ENCODE data around the gene PVALEF. TPM values are rescaled to one million over a fixed set of nuclear protein-coding genes. Genes with fewer than 3 reads are reported as not detected.
"Not testable (repeated sequence)": the region's sequence is repeated elsewhere in the genome, so short reads cannot be mapped to it uniquely, and the experiment has no call there.

Gene PVALEF
- total RNA-seq, 1 donor from 2014 or later: not detected

DNA sequence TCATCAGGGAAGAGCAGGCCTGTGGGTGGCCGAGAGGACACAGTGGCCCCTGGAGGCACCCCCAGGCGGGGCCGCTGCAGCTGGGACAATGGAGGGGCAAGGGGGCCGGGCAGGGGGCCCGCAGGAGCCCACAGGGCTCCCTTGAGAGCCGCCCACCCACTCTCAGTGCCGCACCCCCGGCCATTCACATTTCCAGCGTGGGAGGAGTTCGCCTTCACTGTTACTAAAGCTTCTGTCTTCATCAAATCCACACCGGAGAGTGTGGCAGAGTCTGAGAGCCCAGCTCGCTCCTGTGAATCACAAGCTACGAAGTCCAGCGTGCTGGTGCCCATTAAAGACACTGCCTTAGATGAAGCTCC, 20.9 kb upstream of the PVALEF start:
- no peaks in the 10 kb centered on the region for H3K36me3 Mint-ChIP-seq (ENCODE audit: low read depth)
- no peaks in the 10 kb centered on the region for H3K9me3 Mint-ChIP-seq
- H3K4me3 Mint-ChIP-seq: no peak overlapping the region
- no peak overlapping the region for H3K27ac Mint-ChIP-seq
- H3K4me1 Mint-ChIP-seq: no peaks in the 10 kb centered on the region
- intact Hi-C loops (cut with micrococcal nuclease): no loop called here
- no peak for DNase-seq
- H3K27me3 Mint-ChIP-seq: no peaks in the 10 kb centered on the region

DNA sequence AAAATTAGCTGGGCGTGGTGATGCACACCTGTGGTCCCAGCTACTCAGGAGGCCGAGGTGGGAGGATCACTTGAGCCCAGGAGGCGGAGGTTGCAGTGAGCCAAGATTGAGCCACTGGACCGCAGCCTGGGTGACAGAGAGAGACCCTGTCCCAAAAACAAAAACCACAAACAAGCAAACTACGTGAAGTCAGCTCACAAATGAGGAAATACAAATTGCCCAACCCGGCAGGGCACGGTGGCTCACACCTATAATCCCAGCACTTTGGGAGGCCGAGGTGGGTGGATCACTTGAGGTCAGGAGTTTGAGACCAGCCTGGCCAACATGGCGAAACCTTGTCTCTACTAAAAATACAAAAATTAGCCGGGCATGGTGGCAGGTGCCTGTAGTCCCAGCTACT, 19.1 kb upstream of the PVALEF start:
- H3K9me3 Mint-ChIP-seq; intact Hi-C loops (cut with micrococcal nuclease); H3K27me3 Mint-ChIP-seq; H3K27ac Mint-ChIP-seq; DNase-seq; H3K4me1 Mint-ChIP-seq; H3K36me3 Mint-ChIP-seq (ENCODE audit: low read depth); H3K4me3 Mint-ChIP-seq: not testable (repeated sequence)

DNA sequence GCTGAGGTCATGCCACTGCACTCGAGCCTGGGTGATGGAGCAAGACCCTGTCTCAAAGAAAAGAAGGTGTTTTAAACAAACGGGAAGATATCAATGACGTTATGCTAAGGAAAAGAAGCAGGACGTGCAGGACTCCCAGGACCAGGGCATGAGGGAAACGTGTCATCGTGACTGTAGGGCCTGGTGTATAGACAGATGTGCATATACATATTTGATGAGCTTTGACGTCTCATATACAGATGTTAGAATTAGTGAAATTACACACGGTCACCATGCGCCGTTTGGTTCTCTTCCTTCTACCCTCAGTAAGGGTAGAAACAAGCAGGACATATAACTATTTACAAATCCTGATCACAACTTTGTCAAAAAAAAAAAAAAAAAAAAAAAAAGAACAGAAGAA, 17.6 kb upstream of the PVALEF start:
- DNase-seq: no peak
- Mint-ChIP-seq H3K4me3 (no peak overlapping the region), H3K27me3 (peaks cover 2% of the 10 kb centered on the region), H3K9me3 (no peaks in the 10 kb centered on the region), H3K36me3 (ENCODE audit: low read depth) (no peaks in the 10 kb centered on the region), H3K27ac (no peak overlapping the region), H3K4me1 (no peaks in the 10 kb centered on the region)
- intact Hi-C loops (cut with micrococcal nuclease): no loop called here

DNA sequence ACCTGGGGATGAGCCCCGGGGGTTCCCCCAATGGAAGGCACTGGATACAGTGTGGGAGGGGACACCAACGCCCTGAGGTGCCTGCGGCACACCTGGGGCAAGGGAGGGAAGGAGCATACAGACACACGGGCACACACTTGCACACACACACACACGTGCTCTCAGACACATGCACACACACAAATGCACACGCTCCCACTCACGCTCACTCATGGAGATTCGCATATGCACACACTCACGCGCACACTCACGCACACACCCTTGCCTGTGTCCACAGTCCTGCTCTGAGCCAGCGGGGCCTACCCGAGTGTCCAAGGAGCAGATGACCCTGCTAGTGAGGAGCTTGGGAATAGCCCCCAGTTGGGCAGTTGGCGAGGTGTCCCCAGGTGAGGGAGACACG, 16.7 kb upstream of the PVALEF start:
- Mint-ChIP-seq H3K4me1 (no peaks in the 10 kb centered on the region), H3K9me3 (no peaks in the 10 kb centered on the region), H3K36me3 (ENCODE audit: low read depth) (no peaks in the 10 kb centered on the region), H3K27me3 (peaks cover 2% of the 10 kb centered on the region), H3K4me3 (no peak overlapping the region), H3K27ac (no peak overlapping the region)
- intact Hi-C loops (cut with micrococcal nuclease): no loop called here
- no peak for DNase-seq

DNA sequence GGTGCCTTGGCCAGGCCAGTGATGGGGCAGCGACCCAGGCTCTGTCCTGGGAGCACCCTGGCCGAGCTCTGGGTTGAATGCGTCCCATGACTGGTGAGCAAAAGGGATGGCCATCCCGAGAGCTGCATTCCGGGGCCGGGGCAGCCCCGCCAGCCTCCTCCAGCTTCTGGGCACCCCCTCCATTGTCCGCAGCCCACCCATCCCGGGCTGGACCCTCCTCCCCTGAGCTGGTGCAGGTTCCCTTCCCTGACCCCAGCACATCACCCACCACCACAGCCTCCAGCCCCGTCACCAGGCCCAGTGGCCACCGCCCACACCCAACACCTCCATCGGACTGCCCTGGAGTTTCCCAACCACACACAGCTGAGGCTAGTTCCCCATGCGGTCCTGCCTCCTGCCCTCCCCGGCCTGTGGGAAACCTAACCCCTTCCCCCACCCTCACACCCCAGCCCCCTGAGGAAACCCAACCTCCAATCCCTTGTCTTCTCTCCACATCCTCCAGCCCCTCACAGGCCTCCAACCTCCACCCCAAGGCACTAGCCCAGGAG, 16.2 kb upstream of the PVALEF start:
- Mint-ChIP-seq H3K4me1 (no peaks in the 10 kb centered on the region), H3K36me3 (ENCODE audit: low read depth) (no peaks in the 10 kb centered on the region), H3K4me3 (no peak overlapping the region), H3K27ac (no peak overlapping the region), H3K27me3 (peaks cover 2% of the 10 kb centered on the region), H3K9me3 (no peaks in the 10 kb centered on the region)
- intact Hi-C loops (cut with micrococcal nuclease): no loop called here
- DNase-seq: no peak

DNA sequence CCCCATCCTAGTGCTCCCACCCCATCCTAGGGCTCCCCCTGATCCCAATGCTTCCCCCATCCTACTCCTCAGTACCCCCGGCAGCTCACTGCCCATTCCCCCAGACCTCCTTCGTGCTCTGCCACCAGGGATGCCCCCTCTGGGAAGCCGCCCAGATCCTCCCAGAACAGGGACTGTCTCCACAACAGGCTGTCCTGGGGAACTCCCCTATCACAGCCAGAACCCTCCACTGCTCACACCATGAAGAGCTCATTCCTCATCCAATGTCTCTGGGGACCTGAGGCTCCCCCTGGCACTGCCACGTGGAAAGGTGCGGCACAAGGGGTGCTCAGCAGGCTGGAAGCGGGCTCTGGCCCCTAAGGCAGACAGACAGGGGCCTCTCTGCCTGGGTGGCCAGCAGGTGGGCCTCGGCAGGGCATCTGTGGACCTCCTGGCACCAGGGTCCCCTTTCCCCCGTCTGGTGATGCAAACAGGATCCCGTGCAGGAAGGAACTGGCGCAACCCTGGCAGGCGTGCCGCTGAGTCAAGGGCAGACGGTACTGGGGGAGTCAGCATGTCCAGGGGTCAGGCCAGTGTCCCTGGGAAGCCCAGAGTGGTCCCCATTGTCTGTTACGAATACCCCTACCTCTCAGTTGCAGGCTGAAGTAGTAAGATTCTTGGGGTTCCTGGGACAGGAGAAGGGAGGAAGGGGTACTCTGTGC, 14.8 kb upstream of the PVALEF start:
- DNase-seq: no peak
- Mint-ChIP-seq H3K27ac (no peak overlapping the region), H3K4me1 (no peaks in the 10 kb centered on the region), H3K27me3 (peaks cover 2% of the 10 kb centered on the region), H3K9me3 (no peaks in the 10 kb centered on the region), H3K36me3 (ENCODE audit: low read depth) (no peaks in the 10 kb centered on the region), H3K4me3 (no peak overlapping the region)
- intact Hi-C loops (cut with micrococcal nuclease): no loop called here

DNA sequence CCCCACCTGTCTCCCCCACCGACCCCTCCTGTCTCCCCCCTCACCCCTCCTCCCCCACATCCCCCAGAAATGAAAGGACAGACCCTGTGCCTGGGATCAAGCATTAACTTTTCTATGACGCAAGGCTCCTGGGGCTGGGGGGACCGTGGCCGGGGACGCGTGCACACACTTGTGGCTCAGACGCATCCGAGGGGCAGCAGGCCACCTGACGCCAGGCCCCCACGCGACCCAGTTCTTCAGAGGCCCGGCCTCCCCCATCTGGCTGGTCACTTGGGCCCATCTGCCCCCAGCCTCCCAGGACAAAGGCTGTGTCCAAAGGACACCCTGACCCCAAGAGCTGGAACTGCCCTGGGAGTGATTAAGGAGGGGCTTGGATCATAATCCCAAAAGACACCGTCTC, 14.0 kb upstream of the PVALEF start:
- Mint-ChIP-seq H3K27ac (no peak overlapping the region), H3K27me3 (peaks cover 2% of the 10 kb centered on the region), H3K4me3 (no peak overlapping the region), H3K36me3 (ENCODE audit: low read depth) (no peaks in the 10 kb centered on the region), H3K4me1 (no peaks in the 10 kb centered on the region), H3K9me3 (no peaks in the 10 kb centered on the region)
- intact Hi-C loops (cut with micrococcal nuclease): no loop called here
- no peak for DNase-seq

DNA sequence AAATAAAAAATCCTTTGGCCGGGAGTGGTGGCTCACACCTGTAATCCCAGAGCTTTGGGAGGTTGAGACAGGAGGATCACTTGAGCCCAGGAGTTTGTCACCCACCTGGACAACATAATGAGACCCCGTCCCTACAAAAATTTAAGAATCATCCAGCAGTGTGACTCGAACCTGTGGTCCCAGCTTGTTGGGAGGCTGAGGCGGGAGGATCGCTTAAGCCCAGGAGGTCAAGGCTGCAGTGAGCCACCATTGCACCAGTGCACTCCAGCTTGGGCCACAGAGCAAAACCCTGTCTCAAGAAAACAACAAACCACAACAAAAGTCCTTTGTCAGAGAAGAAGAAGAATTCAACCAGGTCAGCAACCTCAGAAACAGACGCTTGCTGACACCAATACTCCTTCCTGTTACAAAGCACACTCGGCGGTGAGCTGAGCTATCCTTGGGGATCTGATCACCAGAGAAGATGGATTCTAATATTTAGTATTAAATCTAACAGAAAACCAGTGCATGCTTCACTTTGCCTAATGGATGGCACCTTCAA, 12.9 kb upstream of the PVALEF start:
- Mint-ChIP-seq H3K27ac (no peak overlapping the region), H3K36me3 (ENCODE audit: low read depth) (no peaks in the 10 kb centered on the region), H3K4me3 (no peak overlapping the region), H3K9me3 (no peaks in the 10 kb centered on the region), H3K4me1 (no peaks in the 10 kb centered on the region), H3K27me3 (peaks cover 2% of the 10 kb centered on the region)
- intact Hi-C loops (cut with micrococcal nuclease): no loop called here
- DNase-seq: no peak

DNA sequence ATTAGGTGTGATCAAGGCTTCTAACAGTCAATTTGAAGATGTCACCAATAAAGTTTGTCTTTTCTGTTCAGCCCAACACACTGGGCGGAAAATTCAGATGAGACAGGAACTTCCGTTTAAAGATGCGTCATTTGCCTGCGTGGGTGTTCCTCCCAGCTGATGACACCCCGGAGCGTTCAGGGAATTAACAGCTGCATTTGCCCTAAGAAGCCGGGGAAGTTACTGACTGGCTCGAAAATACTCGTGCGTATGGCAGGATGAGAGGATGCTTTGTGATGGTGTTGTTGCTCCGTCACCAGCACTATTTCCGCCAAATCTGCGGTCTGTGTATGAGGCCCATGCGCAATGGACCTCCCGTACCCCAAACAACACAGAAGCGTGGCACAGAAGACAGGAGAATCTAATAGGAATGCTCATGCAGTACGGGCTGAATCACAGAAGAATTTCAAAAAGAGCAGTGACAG, 11.9 kb upstream of the PVALEF start:
- Mint-ChIP-seq H3K27me3 (peaks cover 2% of the 10 kb centered on the region), H3K9me3 (no peaks in the 10 kb centered on the region), H3K4me3 (no peak overlapping the region), H3K4me1 (no peaks in the 10 kb centered on the region), H3K36me3 (ENCODE audit: low read depth) (no peaks in the 10 kb centered on the region), H3K27ac (no peak overlapping the region)
- intact Hi-C loops (cut with micrococcal nuclease): no loop called here
- DNase-seq: no peak

DNA sequence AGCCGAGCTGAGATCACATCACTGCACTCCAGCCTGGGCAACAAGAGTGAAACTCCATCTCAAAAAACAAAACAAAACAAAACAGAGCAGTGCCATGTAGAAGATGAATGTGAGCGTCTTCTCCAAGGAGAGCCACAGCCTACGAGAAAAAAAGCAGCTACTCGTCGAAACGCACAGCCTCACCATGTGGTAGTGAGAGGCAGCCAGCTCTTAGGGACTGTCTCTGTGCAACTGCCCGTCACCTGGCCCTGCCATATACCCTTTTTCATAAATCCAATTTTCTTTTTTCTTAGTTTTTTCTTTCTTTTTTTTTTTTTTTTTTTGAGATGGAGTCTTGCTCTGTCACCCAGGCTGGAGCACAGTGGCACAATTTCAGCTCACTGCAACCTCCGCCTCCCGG, 11.3 kb upstream of the PVALEF start:
- DNase-seq; intact Hi-C loops (cut with micrococcal nuclease); H3K36me3 Mint-ChIP-seq (ENCODE audit: low read depth); H3K9me3 Mint-ChIP-seq; H3K27ac Mint-ChIP-seq; H3K4me3 Mint-ChIP-seq; H3K4me1 Mint-ChIP-seq; H3K27me3 Mint-ChIP-seq: not testable (repeated sequence)

DNA sequence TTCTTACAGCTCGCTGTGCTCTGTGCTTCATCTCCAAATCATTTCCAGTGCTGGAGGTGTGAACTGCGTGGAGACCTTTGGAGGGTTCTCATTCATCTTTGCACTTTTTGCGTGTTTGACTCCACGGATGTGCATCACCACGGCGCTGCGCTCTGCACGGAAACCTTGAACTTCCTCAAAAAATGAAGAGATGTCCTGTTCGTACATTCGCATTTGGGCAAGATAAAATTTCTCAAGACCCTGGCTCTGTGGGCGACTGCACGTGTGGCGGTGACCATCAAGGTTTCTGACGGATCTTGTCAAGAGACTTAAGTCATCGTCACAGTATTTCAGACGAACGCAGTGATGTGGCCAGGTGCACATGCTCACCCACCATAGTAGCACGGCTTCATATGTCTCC, 10.3 kb upstream of the PVALEF start:
- Mint-ChIP-seq H3K4me3 (no peak overlapping the region), H3K27me3 (peaks cover 2% of the 10 kb centered on the region), H3K4me1 (no peaks in the 10 kb centered on the region), H3K36me3 (ENCODE audit: low read depth) (no peaks in the 10 kb centered on the region), H3K9me3 (no peaks in the 10 kb centered on the region), H3K27ac (no peak overlapping the region)
- no peak for DNase-seq
- intact Hi-C loops (cut with micrococcal nuclease): no loop called here

DNA sequence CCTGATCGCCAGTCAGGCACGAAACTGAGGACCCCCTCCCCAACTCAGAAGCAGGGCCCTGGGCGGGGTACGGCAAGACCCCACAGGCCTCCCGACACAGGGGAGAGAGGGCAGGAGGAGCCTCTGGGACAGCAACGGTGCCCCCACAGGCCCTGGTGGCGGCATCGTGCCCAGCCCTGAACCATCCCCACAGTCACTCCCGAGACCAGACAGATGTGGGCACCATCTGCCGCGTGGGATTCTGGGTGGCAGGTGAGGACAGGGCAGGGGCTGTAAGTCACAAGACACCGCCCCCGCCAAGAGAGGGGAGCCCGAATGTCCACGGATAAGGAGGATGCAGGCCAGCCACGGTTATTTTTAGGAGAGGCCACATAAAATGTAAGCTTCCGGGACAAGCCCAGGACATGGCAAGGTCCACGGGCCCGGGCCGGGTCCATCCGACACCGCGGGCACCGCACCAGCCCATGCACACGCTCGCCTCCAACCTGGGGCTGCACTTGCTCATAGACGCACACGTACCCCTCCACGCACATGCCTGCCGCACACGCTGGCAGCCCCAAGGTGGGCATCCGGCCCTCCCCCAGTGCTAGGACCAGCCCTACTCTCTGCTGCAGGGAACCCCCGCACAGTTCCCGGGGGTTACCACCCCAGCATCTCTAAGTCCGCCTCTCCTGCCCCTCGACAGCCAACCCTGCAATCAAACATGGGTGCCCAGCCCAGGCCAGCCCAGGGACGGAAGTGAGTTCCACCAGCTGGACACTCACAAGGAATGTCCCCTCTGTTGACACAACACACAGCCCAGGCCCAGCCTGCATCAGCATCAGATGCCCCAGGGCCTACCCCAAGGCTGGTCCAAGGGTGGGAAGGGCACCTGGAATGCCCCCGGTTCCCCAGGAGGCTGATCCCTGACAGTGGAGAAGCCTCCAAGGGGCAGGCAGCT, 8.2 kb upstream of the PVALEF start:
- no peaks in the 10 kb centered on the region for H3K36me3 Mint-ChIP-seq (ENCODE audit: low read depth)
- no peaks in the 10 kb centered on the region for H3K27me3 Mint-ChIP-seq
- no peaks in the 10 kb centered on the region for H3K4me1 Mint-ChIP-seq
- no peak for DNase-seq
- intact Hi-C loops (cut with micrococcal nuclease): no loop called here
- H3K27ac Mint-ChIP-seq: no peak overlapping the region
- no peaks in the 10 kb centered on the region for H3K9me3 Mint-ChIP-seq
- no peak overlapping the region for H3K4me3 Mint-ChIP-seq

DNA sequence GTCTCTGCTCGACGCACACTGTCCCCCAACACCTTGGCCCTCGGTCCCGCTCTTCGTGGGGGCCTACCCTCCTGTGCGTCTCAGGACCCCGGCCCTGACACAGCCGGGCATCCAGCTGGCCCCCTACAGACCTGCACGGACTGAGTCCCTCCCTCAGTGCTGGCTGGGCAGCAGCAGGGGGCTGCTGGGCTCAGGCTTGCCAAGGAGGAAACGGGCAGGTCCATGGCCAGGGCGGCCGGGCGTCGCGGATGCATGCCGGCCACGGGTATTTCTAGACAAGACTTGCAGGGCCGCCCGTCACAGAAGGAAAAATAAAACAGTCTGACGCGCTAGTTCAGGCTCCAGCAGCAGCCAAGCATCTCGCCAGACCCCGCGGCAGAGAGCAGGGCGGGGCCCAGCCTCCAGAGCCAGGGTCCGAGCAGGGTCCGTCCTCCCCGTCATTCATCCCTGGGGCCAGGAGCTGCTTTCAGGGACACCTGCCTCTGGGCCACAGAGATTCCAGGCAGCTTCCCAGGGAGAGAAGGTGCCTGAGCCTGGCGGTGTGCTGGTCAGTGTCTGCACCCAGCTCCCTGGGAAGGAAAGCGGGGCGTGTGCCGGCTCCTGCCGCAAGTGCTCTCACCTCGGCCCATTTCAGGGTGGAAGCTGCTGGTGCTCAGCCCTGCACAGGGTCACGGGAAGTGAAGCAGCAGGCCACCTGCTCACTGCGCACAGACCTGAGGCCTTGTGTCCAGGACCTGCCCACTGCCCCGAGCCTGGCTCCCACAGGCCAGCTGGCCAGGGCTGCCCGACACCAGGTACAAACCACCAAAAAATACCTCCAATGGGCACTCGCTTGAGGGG, 7.2 kb upstream of the PVALEF start:
- Mint-ChIP-seq H3K9me3 (no peaks in the 10 kb centered on the region), H3K36me3 (ENCODE audit: low read depth) (no peaks in the 10 kb centered on the region), H3K4me3 (no peak overlapping the region), H3K4me1 (no peaks in the 10 kb centered on the region), H3K27ac (no peak overlapping the region), H3K27me3 (no peaks in the 10 kb centered on the region)
- no peak for DNase-seq
- intact Hi-C loops (cut with micrococcal nuclease): no loop called here
